Stimulated activated naive B cell treated with anti-CD40 and anti-IgM and Interleukin-4, amounts not matched to agents 10 μg/mL and 1 μg/mL and 100 μg/mL, for 72 hours (primary cell): ENCODE data around the gene CORO6.

Experiments used
- ATAC-seq, 2 donors: fragments of 150-1000 bp; cut with Tn5 transposase; replicated peaks; 2 replicates each; pipeline ENCODE4 v1.10.0; 2021; ENCODE audit warnings: moderate library complexity in 1 of 2
- DNase-seq: peaks from one replicate; pipeline ENCODE4 v3.0.0; 2021
- H3K27ac Mint-ChIP-seq: one replicate; pipeline ENCODE4 v1.8.0; 2022; ENCODE audit warnings: mild to moderate bottlenecking, mixed read lengths
- H3K27me3 Mint-ChIP-seq, 2 donors: one replicate each; pipeline ENCODE4 v1.8.0; 2022; ENCODE audit warnings: mixed read lengths in 2 of 2
- H3K36me3 Mint-ChIP-seq, 2 donors: one replicate each; pipeline ENCODE4 v1.8.0; 2022; ENCODE audit warnings: mixed read lengths in 2 of 2, mild to moderate bottlenecking in 1 of 2
- H3K4me1 Mint-ChIP-seq, 2 donors: one replicate each; pipeline ENCODE4 v1.8.0; 2022; ENCODE audit warnings: mixed read lengths in 2 of 2, mild to moderate bottlenecking in 1 of 2
- H3K4me3 Mint-ChIP-seq, 2 donors: one replicate each; pipeline ENCODE4 v1.8.0; 2022; ENCODE audit warnings: mild to moderate bottlenecking in 2 of 2, mixed read lengths in 2 of 2, moderate library complexity in 1 of 2
- H3K9me3 Mint-ChIP-seq, 2 donors: one replicate each; pipeline ENCODE4 v1.8.0; 2022; ENCODE audit warnings: mixed read lengths in 2 of 2, mild to moderate bottlenecking in 1 of 2

The CORO6 gene

DNA sequence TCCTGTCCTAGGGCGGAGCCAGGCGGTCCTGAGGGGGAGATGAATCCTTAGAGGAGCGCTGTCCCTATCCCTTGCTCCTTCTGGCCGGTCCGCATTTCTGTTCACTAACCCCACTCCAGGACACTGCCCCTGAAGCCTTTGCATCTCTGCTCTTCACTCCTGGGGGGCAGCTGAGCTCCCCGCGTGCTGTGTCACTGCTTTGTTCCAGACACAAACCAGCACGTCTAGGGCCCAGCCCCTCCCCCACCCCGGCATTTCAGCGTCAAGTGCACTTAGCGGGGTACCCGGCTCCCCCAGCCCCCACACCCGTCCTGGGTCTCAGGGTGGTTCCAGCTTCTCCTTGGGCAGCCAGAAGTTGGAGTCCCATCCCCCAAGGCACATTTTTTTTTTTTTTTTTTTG lies 8.9 kb downstream of the CORO6 start:
- peak overlapping the region; percentile 71 for H3K27ac Mint-ChIP-seq
- no peak for ATAC-seq
- H3K4me1 Mint-ChIP-seq, result peaks cover 34 to 53% of the 10 kb centered on the region in 2 donors
- H3K36me3 Mint-ChIP-seq, result peaks cover 2 to 3% of the 10 kb centered on the region in 2 donors
- no peak for DNase-seq
- H3K4me3 Mint-ChIP-seq, result peak overlapping the region; percentile 67 to 75
- H3K27me3 Mint-ChIP-seq, result peaks cover 17 to 32% of the 10 kb centered on the region in 2 donors
- no peaks in the 10 kb centered on the region for H3K9me3 Mint-ChIP-seq

DNA sequence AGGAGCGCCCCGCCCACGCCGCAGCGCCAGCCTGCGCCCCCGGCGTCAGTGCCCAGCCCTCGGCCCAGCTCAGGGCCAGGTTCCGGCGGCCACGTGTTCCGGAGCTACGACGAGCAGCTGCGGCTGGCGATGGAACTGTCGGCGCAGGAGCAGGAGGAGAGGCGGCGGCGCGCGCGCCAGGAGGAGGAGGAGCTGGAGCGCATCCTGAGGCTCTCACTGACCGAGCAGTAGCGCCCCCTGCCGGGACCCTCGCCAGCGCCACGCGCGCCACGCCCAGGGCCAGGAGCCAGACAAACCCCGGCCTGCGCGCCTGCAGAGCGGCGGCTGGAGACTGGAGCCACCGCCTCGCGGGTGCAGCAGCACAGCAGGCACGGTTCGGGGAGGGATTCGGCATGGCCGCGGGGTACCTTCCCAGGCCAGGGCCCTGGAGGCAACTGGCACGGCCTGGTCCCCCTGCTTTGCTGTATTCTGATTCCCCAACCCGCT lies 9.3 kb downstream of the CORO6 start:
- peaks cover 34 to 49% of the 10 kb centered on the region in 2 donors for H3K4me1 Mint-ChIP-seq
- peak; percentile 82 for DNase-seq
- H3K9me3 Mint-ChIP-seq, result no peaks in the 10 kb centered on the region
- H3K27me3 Mint-ChIP-seq, result peaks cover 17 to 30% of the 10 kb centered on the region in 2 donors
- H3K4me3 Mint-ChIP-seq, result peak overlapping the region; percentile 67 to 75
- no peak overlapping the region for H3K27ac Mint-ChIP-seq
- peaks cover 2 to 3% of the 10 kb centered on the region in 2 donors for H3K36me3 Mint-ChIP-seq
- peak; percentile 59 to 65 for ATAC-seq

DNA sequence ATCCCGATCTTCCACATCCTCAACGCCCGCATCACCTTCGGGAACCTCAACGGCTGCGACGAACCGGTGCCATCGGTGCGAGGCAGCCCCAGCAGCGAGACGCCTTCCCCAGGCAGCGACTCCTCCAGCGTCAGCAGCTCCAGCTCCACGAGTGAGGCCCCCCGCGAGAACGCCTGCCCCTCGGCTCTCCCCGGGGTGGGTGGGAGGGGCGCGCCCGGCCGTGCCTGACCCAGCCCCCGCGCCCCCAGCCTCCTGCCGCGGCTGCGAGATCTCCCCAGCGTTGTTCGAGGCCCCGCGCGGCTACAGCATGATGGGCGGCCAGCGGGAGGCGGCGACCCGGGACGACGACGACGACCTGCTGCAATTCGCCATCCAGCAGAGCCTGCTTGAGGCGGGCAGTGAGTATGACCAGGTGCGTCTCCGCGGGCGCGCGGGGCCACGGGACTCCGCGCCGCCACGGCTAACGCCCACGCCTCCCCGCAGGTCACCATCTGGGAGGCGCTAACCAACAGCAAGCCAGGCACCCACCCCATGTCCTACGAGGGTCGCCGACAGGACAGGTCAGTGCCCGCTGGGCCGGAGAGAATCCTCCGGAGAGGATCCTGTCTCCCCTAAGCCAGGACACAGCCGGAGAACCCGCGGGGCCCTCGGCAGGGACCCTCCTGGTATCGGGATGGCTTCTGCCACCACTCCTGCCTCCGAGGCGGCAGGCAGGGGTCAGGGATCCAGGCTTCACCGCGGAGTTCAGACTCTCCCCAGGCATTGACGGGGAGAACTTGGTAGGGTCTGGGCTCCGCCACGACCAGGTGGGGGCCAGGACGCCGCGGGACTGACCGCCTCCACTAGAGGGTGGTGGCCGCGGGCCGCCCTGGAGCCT lies 10.1 kb downstream of the CORO6 start:
- peaks cover 2 to 3% of the 10 kb centered on the region in 2 donors for H3K36me3 Mint-ChIP-seq
- DNase-seq, result no peak
- H3K4me1 Mint-ChIP-seq, result peaks cover 32 to 41% of the 10 kb centered on the region in 2 donors
- H3K27ac Mint-ChIP-seq, result no peak overlapping the region
- no peak for ATAC-seq
- peak overlapping the region; percentile 61 to 68 for H3K4me3 Mint-ChIP-seq
- H3K9me3 Mint-ChIP-seq, result no peaks in the 10 kb centered on the region
- H3K27me3 Mint-ChIP-seq, result peaks cover 17 to 27% of the 10 kb centered on the region in 2 donors

DNA sequence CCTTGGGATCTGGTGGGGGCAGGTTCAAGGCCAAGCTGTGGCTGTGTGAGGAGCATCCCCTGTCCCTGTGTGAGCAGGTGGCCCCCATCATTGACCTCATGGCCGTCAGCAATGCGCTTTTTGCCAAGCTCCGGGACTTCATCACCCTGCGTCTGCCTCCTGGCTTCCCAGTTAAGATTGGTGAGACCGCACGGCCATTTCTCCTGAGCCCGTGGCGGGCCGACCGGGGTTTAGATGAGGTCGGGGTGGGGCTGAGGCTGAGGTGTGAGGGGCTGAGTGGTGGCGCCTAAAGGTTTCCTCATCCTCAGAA lies 10.7 kb downstream of the CORO6 start:
- peaks cover 15 to 22% of the 10 kb centered on the region in 2 donors for H3K27me3 Mint-ChIP-seq
- no peak for ATAC-seq

DNA sequence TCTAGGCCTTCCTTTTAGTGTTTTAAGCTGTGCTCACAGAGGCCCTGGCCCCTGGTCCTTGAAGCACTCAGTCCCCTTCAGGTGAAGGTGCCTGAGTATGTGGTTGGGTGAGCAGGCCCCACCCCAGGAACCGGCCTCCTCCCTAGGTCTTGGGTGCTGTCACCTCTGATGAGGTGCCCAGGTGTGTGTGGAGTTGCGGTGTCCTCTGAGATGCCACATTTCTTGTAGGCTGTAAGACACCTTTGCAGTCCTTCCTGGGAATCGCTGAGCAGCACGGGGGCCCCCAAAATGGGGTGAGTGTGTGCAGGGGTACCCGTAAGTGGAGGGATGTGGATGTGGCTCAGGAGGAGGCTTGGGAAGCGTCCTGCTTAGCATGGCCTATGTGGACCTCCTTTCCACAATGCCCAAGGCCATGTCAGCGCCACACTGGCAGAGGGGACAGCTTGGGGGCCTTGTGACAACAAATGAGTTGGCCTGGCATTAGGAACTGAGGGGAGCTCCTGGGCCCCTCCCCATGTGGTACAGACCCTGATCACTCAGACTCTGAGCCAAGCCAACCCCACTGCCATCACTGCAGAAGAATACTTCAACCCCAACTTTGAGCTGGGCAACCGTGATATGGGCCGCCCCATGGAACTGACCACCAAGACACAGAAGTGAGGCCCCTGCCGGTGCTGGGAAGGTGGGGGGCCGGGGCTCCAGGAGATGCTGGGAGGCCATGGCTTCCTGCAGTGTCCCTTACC lies 11.2 kb downstream of the CORO6 start:
- no peak overlapping the region for H3K27ac Mint-ChIP-seq
- H3K4me1 Mint-ChIP-seq, result peaks cover 23 to 30% of the 10 kb centered on the region in 2 donors
- no peak for ATAC-seq
- H3K9me3 Mint-ChIP-seq, result no peaks in the 10 kb centered on the region
- no peak for DNase-seq
- H3K36me3 Mint-ChIP-seq, result peaks cover 2 to 3% of the 10 kb centered on the region in 2 donors
- no peak overlapping the region for H3K4me3 Mint-ChIP-seq
- H3K27me3 Mint-ChIP-seq, result peaks cover 12 to 16% of the 10 kb centered on the region in 2 donors

More for the DNA sequence above, 10.7 kb downstream of the CORO6 start:
- H3K27ac Mint-ChIP-seq, result no peak overlapping the region
- peaks cover 28 to 35% of the 10 kb centered on the region in 2 donors for H3K4me1 Mint-ChIP-seq
- peak overlapping the region in 1 of 2 donors; percentile 19 for H3K4me3 Mint-ChIP-seq
- no peak for DNase-seq
- peaks cover 2 to 3% of the 10 kb centered on the region in 2 donors for H3K36me3 Mint-ChIP-seq
- H3K9me3 Mint-ChIP-seq, result no peaks in the 10 kb centered on the region

DNA sequence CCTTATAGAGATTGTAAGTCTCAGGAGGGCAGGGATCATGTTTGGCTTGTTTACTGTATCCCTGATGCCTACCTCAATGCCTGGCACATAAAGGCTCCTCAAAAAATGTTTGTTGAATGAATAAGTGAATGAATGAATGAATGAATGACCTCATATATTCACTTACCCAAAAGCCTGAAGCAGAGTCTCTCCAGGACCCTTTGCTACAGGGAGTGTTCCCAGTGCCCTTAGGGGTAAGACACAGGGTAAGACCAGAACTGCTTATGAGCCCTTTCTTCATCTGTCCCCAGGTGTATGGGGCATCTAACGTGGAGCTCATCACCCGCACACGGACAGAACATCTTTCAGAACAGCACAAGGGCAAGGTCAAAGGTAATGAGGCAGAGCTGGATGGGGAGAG lies 12.3 kb downstream of the CORO6 start:
- Mint-ChIP-seq H3K9me3 (no peaks in the 10 kb centered on the region), H3K4me1 (peaks cover 14 to 19% of the 10 kb centered on the region in 2 donors)

DNA sequence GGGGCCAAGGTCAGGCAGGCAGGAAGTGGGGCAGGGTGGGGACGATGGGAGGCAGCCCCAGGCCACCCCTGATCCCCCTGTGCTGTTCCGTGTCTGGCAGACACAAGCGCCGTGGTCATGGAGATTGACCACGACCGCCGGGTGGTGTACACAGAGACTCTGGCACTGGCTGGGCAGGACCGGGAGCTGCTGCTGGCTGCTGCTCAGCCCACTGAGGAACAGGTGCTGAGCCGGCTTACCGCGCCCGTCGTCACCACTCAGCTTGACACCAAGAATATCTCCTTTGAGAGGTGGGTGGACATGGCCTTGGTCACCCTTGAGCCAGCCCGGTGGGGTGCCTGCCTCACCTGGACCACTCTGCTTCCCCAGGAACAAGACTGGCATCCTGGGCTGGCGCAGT lies 13.7 kb downstream of the CORO6 start:
- no peak overlapping the region for H3K4me3 Mint-ChIP-seq
- H3K9me3 Mint-ChIP-seq, result no peaks in the 10 kb centered on the region
- no peak for DNase-seq
- peaks cover 3 to 5% of the 10 kb centered on the region in 2 donors for H3K4me1 Mint-ChIP-seq
- H3K27ac Mint-ChIP-seq, result no peak overlapping the region
- H3K36me3 Mint-ChIP-seq, result peaks cover 0 to 2% of the 10 kb centered on the region in 2 donors
- H3K27me3 Mint-ChIP-seq, result no peaks in the 10 kb centered on the region
- ATAC-seq, result no peak

More for the DNA sequence above, 12.3 kb downstream of the CORO6 start:
- ATAC-seq (no peak), DNase-seq (no peak)
- H3K36me3 Mint-ChIP-seq, result peaks cover 2 to 3% of the 10 kb centered on the region in 2 donors
- no peak overlapping the region for H3K4me3 Mint-ChIP-seq
- H3K27ac Mint-ChIP-seq, result no peak overlapping the region
- H3K27me3 Mint-ChIP-seq, result peaks cover 8 to 9% of the 10 kb centered on the region in 2 donors

DNA sequence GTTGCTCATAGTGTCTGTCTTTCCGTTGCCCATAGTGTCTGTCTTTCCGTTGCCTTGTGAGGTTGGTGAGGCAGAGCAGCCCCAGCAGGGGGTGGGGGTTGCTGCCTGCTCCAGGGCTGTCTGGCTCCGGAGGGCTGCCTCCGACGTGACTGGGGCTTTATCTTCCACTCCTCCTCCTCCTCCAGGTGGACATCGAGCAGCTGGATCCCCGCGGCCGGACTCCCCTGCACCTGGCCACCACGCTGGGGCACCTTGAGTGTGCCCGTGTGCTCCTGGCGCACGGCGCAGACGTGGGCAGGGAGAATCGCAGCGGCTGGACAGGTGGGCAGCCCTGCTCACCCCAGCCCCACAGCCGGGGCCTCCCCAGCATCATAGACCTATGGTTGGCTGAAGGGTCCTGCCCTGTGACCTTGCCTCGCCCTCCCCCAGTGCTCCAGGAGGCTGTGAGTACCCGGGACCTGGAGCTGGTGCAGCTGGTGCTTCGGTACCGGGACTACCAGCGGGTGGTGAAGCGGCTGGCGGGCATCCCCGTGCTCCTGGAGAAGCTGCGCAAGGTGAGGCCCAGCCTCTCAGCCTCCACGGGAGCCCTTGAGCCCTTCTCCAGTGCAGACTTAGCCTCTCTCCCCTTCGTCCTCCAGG lies 15.0 kb downstream of the CORO6 start:
- ATAC-seq, result no peak
- Mint-ChIP-seq H3K27me3 (no peaks in the 10 kb centered on the region), H3K9me3 (no peaks in the 10 kb centered on the region), H3K27ac (no peak overlapping the region), H3K4me3 (no peak overlapping the region), H3K36me3 (peaks cover 0 to 2% of the 10 kb centered on the region in 2 donors), H3K4me1 (no peaks in the 10 kb centered on the region)
- no peak for DNase-seq

DNA sequence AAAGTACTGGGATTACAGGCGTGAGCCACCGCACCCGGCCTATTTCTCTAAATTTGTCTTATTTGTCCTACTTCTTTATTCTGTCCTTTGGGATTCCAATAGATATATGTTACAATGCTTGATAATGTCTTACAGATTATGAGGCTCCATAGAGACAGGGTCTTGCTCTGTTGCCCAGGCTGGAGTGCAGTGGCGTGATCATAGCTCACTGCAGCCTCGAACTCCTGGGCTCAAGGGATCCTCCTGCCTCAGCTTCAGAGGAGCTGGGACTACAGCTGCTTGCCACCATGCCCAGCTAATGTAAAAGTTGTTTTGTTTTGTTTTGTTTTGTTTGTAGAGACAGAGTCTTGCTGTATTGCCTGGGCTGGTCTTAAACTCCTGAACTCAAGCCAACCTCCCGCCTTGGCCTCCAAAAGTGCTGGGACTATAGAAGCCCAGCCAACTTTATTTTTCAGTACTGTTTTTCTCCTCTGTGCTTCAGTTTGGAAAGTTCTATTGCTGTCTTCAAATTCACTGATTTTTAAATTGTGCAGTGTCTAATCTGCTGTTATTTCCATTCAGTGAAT lies 19.5 kb downstream of the CORO6 start:
- no peaks in the 10 kb centered on the region for H3K36me3 Mint-ChIP-seq
- H3K27me3 Mint-ChIP-seq, result no peaks in the 10 kb centered on the region
- no peak for DNase-seq
- no peak for ATAC-seq
- no peak overlapping the region for H3K4me3 Mint-ChIP-seq
- H3K4me1 Mint-ChIP-seq, result peaks cover 5 to 12% of the 10 kb centered on the region in 2 donors
- no peaks in the 10 kb centered on the region for H3K9me3 Mint-ChIP-seq
- peak overlapping the region; percentile 20 for H3K27ac Mint-ChIP-seq

DNA sequence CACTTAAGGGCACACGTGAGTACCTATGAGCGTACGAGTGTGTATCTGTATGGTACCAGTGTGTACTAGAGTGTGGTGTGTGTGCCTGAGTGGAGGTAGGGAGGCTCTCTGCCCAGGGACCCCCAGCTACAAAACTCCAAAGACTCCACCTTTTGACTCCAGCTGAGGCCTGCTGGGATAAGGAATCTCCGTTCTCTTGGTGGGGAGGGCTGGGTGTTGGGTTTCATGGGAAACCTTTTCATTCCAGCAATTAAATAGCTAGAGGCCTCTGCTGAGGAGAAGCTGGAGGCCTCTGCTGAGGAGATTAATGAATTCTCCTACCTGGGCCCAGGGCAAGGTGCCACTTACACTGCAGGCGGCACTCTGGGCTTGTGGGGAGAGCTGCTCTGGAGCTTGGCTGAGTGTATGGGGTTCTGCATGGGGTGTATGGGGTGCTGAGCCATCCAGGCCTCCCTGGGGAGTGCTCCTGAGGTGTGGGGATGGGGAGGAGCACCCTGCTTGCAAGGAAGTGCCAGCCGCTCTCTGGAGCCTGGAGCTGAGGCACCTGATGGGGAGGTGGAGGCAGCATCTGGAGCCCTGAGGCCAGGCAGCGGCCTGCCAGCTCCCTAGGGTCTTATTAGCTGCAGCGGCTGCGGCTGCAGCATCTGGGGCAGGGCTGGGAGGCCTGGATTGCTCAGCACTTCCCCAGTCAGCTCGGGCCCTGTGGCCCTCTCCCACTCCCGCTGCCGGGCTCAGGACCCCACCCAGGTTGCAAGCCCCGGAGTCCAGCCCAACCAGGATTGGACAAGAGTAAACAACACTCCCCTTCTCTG lies 25.1 kb downstream of the CORO6 start:
- Mint-ChIP-seq H3K27ac (no peak overlapping the region), H3K4me3 (no peak overlapping the region), H3K36me3 (peaks cover 0 to 2% of the 10 kb centered on the region in 2 donors), H3K4me1 (peaks cover 10 to 26% of the 10 kb centered on the region in 2 donors), H3K27me3 (peaks cover 0 to 15% of the 10 kb centered on the region in 2 donors), H3K9me3 (no peaks in the 10 kb centered on the region)
- ATAC-seq, result no peak
- no peak for DNase-seq

DNA sequence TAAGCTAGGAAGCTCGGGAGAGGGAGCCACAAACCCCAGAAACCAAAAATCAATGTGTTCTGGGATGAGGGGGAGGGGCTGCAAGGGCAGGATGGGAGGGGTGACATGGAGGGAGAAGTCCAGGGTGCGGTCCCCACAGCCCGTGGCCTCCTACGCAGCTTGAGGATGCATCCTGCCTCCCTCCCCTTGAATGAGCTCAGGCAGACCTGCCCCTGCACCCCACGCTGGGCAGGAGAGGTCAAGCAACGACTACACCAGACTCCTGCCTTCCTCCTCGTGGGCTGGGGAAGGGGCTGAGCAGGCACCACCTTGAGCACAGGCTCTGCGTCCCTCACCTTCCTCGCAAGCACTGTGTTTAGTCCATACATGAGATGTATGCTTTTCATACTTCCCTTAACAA lies 25.9 kb downstream of the CORO6 start:
- no peak for DNase-seq
- peaks cover 0 to 2% of the 10 kb centered on the region in 2 donors for H3K36me3 Mint-ChIP-seq
- no peak for ATAC-seq
- H3K4me1 Mint-ChIP-seq, result peaks cover 16 to 34% of the 10 kb centered on the region in 2 donors
- H3K9me3 Mint-ChIP-seq, result no peaks in the 10 kb centered on the region
- H3K27ac Mint-ChIP-seq, result no peak overlapping the region
- H3K27me3 Mint-ChIP-seq, result peaks cover 0 to 15% of the 10 kb centered on the region in 2 donors
- no peak overlapping the region for H3K4me3 Mint-ChIP-seq

DNA sequence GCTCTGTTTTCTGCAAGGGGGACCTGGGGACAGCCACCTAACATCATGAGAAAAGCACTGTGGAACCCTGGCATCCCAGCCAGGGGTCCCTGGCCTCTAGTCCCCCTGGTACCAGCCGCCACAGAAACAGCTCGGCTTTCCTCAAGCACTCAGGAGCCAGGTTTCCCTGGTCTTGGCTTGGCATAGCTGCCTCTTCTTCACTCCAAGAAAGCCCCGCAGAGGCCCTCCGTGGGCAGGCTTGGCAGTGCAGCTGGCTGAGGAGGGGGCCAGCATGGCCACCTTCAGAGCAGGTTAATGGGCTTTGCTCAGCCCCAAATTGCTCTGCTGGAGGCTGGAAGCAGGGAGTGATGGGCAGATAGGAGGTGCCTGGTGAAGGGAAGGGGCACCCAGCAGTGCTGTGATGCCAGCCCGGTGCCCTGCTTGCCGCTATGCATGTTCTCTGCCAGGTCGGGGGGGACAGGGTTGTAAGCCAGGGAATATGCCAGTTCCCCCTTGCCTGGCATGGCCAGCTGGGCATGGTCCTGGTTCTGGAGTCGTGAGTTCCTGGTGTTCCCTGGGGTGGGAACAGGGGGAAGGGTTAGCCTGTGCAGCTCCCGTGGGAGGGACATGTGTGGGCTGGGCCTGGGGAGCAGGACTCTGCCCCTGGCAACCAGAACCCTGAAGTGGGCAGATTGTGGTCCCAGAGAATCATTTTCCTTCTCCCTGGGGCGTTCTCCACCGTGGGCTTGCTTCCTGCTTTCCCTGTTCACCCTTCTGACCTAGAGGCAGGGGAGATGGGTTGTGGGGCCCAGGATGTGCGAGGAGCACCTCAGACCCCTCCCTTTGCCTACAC lies 26.6 kb downstream of the CORO6 start:
- peaks cover 0 to 15% of the 10 kb centered on the region in 2 donors for H3K27me3 Mint-ChIP-seq
- H3K36me3 Mint-ChIP-seq, result peaks cover 0 to 2% of the 10 kb centered on the region in 2 donors
- H3K9me3 Mint-ChIP-seq, result no peaks in the 10 kb centered on the region
- no peak overlapping the region for H3K4me3 Mint-ChIP-seq
- no peak overlapping the region for H3K27ac Mint-ChIP-seq
- DNase-seq (no peak), ATAC-seq (no peak)
- peaks cover 22 to 40% of the 10 kb centered on the region in 2 donors for H3K4me1 Mint-ChIP-seq
